Mucosa of stomach (tissue), 1 donor: Measurements from ENCODE around the gene PZP.
A peak's percentile ranks its signal among the peaks of the same experiment; 100 is the strongest.

ENCODE experiments used
- H3K27me3 ChIP-seq: one replicate; pipeline ENCODE4 v1.7.0; 2013; ENCODE audit warnings: mild to moderate bottlenecking, low read length; ENCODE audit not compliant: control insufficient read depth, insufficient read depth
- H3K36me3 ChIP-seq: one replicate; pipeline ENCODE4 v1.7.0; 2013; ENCODE audit warnings: low read length; ENCODE audit not compliant: control insufficient read depth, insufficient read depth
- H3K4me1 ChIP-seq: one replicate; pipeline ENCODE4 v1.7.0; 2013; ENCODE audit warnings: mild to moderate bottlenecking, low read length; ENCODE audit not compliant: control insufficient read depth, insufficient read depth
- H3K4me3 ChIP-seq: one replicate; pipeline ENCODE4 v1.7.0; 2013; ENCODE audit warnings: low read length
- H3K9ac ChIP-seq: one replicate; pipeline ENCODE4 v1.7.0; 2013; ENCODE audit warnings: mild to moderate bottlenecking, low read length, moderate library complexity
- H3K9me3 ChIP-seq: one replicate; pipeline ENCODE4 v1.7.0; 2013; ENCODE audit warnings: mild to moderate bottlenecking, low read length, moderate library complexity; ENCODE audit not compliant: control insufficient read depth
- donor health status: Pancreatic carcinoma.

PZP gene

DNA sequence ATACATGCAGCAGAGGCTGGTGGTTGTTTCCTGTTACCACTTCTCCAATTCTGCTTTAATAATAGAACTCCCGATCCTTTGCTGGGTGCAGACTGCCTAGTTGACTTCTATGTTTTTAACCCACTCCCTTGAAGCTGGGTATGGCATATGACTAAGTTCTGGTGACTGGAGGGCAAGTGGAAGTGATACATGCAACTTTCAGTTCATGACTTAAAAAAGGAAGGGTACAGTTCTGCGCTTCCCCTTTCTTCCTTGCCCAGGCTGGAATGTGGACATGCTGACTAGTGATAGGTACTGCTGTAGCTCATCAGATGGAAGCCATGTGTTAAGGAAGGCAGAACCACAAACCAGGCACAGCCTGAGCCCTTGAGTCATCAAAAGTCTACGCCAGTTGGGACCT is 90.0 kb downstream of the PZP start:
- Histone ChIP-seq H3K4me1 (no peaks in the 10 kb centered on the region), H3K27me3 (no peaks in the 10 kb centered on the region), H3K9ac (no peak overlapping the region), H3K4me3 (no peak overlapping the region), H3K9me3 (no peaks in the 10 kb centered on the region), H3K36me3 (no peaks in the 10 kb centered on the region)

GRCh38 chr12:9115731-9116559 is 92.2 kb downstream of the PZP start, which contains the start of gene A2M:
Gene A2M, minus strand, starts transcription at chr12:9115919. Its CDS starts 70 bp downstream, at chr12:9115849.
- Histone ChIP-seq H3K36me3 (no peaks in the 10 kb centered on the region), H3K4me1 (no peaks in the 10 kb centered on the region), H3K9ac (peak within 1 kb of the TSS; percentile 20), H3K4me3 (no peak within 1 kb of the TSS), H3K9me3 (no peaks in the 10 kb centered on the region), H3K27me3 (no peaks in the 10 kb centered on the region)

DNA sequence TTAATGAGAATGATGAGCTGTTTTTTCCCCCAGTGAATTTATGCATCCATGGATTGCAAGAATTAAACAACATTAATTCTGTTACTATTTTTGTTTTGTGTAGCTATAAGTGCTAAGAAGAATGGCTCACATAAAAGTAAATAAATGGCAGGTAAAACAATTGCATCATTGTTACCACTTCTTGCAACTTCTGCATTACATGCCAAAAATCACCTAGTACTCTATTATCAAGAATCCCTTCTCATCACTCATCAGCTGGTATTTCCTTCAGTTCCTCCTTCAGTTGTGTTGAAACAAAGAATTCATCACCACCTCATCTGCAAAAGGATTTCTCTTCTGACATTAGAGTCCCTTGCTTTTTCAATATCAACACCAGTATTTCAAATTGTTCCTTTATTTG is 93.2 kb downstream of the PZP start:
- Histone ChIP-seq H3K9ac (no peak overlapping the region), H3K4me1 (no peaks in the 10 kb centered on the region), H3K27me3 (no peaks in the 10 kb centered on the region), H3K9me3 (no peaks in the 10 kb centered on the region), H3K4me3 (no peak overlapping the region), H3K36me3 (no peaks in the 10 kb centered on the region)

DNA sequence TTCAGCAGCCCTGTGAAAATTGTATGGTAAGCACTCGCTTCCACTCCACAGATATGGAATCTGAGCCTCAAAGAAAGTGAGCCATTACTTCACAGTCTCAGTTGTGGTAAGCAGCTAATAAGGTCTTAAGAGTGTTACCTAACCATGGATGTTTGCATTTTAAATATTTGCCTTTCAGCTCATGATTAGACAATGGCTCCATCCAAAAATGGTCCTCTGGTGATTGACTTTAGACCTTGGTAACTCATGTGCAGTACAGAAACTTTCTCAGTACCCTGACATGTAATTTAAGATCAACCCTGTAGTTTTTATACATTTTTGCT is 94.2 kb downstream of the PZP start:
- no peaks in the 10 kb centered on the region for H3K36me3 ChIP-seq
- H3K27me3 ChIP-seq = no peaks in the 10 kb centered on the region
- no peak overlapping the region for H3K9ac ChIP-seq
- H3K4me1 ChIP-seq = no peaks in the 10 kb centered on the region
- no peak overlapping the region for H3K4me3 ChIP-seq
- H3K9me3 ChIP-seq = no peaks in the 10 kb centered on the region

DNA sequence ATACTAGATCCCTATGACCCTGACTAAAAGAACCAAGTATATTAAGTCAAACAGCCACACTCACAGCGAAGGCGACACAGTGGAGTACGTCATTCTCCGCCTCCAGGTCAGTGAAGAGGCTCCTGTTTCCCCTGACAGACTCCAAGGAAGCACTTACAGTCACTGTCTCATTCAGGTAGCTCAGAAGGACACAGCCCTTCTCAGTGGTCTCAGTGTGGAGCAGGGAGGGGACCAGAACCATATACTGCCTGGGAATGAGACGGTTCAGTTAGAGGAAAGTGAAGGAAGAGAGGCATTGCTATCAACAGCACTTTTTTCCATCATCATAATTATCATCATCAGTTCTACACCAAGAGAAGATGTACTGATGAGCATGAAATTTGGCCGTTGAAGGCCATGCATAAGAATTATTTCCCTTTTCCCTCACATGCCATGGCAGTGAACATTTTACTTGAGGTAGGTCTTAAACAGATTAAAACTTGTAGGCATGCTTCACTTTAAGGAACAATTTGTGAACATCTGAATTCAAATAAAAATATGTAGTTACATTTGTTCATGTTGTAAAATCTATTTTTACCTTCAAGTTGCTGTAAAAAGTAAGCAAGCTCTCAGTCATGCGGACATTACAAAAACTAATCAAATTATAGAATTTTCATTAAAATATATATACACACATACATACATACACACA is 94.8 kb downstream of the PZP start:
- H3K36me3 ChIP-seq = no peaks in the 10 kb centered on the region
- H3K9ac ChIP-seq = no peak overlapping the region

DNA sequence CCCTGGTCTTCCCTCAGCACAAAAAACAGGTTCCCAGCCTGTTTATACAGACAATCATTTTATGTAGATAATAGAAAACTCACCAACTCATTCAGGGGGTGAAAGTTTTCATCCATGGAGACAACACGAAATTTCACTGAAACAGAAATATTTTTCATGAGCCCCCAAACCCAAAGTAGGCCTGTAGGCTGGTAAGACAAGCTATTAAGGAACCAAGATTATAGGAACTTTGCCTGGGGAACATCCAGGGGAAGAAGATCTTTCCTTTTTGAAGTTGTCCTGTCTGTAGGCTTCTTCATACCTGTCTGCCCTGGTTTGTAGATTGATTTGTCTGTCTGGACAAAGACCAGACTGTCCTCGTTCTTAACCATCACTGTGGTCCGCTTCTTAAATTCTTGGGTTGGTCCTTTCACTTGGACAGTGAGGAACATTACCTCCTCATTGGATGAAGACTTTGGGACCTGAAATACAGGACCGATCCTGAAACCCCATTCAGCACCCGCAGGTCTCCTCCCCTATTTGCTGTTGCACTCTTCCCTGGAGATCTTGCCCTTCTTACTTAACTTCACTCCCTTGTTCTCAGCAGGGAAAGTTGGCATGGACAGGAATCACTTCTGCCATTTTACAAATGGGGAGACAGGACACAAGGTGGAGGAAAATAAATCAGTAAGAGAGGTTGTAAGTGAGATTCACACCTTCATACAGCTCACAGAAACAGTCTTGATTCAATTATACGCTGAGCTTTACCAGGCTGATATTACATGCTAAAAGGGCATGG is 95.9 kb downstream of the PZP start:
- H3K4me3 ChIP-seq = no peak overlapping the region
- no peak overlapping the region for H3K9ac ChIP-seq
- H3K36me3 ChIP-seq = no peaks in the 10 kb centered on the region
- no peaks in the 10 kb centered on the region for H3K27me3 ChIP-seq
- no peaks in the 10 kb centered on the region for H3K4me1 ChIP-seq
- H3K9me3 ChIP-seq = no peaks in the 10 kb centered on the region

More for the DNA sequence above, 94.8 kb downstream of the PZP start:
- Histone ChIP-seq H3K9me3 (no peaks in the 10 kb centered on the region), H3K4me1 (no peaks in the 10 kb centered on the region), H3K4me3 (no peak overlapping the region), H3K27me3 (no peaks in the 10 kb centered on the region)

DNA sequence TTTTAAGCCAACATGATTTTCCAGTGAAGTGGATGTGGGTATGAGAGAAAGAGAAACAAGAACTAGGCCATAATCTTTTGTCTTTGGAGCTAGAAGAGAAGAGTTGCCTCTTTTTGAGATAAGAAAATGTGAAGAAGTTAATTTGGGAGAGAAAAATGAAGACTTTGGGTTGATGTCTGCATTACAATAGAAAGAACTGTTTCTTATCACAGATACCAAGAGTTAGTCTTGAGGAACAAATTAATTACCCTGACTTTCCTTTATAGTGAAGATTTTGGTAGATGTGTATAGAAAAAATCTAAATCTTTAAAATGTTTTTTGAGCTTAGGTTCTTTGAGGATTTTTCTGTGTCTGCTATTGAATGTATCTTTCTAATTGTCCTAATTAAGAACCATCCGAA is 96.7 kb downstream of the PZP start:
- Histone ChIP-seq H3K4me3 (no peak overlapping the region), H3K36me3 (no peaks in the 10 kb centered on the region), H3K27me3 (no peaks in the 10 kb centered on the region), H3K9me3 (no peaks in the 10 kb centered on the region), H3K9ac (no peak overlapping the region), H3K4me1 (no peaks in the 10 kb centered on the region)

DNA sequence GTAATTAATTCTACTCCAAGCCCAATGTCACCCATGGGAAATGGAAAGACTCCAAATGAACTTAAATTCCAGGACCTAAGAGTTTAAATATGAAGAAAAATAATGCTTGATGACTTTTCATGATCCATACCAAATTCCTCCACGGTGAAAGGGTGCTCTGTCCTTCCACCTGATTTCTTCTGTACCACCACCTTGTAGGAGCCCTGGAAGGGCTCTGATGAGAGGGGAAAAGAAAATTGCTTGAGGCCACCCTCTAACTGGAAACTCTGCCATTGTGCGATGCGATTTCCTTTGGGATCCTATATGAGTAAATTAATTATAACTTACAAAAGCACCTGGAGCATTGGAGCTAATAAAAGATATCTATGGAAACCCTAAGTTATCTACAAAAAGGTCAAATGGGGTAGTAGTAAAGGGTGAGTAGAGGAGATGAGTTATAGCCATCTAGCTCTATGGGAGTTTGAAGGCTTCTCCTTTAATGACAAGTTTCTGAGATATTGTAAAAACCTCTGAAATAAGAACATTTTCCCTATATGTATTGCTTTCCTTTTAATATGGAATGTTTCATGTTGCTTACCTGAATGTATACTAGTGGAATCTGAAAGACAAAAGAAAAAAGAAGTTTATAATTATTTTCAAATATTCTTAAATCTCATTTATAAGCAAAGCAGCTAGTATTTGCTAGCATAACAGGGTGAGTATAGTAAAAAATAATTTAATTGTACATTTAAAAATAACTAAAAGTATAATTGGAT is 98.3 kb downstream of the PZP start:
- H3K9ac ChIP-seq = no peak overlapping the region
- no peaks in the 10 kb centered on the region for H3K36me3 ChIP-seq
- no peak overlapping the region for H3K4me3 ChIP-seq
- H3K4me1 ChIP-seq = no peaks in the 10 kb centered on the region
- H3K27me3 ChIP-seq = no peaks in the 10 kb centered on the region
- no peaks in the 10 kb centered on the region for H3K9me3 ChIP-seq

DNA sequence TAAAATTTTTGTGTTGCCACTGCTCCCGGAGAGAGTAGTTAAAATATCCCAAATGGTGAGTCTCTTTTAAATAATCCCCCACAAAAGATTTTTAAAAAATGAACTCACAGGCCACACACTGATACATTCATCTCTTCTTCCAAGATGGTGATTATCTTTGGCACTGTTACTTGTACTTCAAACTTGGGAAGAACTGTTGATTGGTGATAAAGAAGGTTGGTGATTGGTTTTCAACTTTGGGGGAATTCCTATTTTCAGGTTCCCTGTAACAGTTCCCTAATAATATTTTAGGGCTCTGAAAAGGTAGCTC is 99.0 kb downstream of the PZP start:
- Histone ChIP-seq H3K27me3 (no peaks in the 10 kb centered on the region), H3K4me3 (no peak overlapping the region), H3K9me3 (no peaks in the 10 kb centered on the region), H3K9ac (no peak overlapping the region), H3K4me1 (no peaks in the 10 kb centered on the region), H3K36me3 (no peaks in the 10 kb centered on the region)

DNA sequence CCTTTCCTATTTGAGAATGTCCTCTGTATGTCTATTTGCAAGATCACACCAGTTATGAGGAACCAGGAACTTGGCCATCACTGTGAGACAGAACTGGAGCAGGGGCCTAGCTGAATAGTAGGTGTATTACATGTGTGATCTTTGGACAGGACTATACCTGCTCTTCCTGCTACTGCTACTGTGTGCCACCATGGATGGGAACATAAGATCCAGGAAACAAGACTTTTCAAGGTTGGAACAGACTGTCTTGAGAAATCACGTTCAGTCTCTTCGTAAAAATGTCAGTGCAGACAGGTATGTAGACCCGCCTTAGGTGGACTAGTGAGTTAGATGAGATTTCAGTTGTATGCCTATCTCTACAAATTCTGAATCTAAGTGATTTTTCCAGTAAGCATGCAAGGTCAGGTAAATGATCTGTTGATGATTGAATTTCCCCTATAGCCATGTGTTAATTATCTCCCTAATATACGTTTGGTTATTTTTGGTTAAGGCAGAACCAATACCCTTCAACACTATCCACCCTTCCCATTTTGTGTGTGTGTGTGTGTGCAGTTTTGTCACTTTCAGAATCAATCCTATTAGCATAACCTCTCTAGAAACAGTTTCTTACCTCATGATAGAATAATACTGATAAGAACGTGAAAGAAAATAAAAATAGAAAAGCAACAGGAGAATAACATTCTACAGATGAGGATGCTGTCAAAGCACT is 99.5 kb downstream of the PZP start:
- Histone ChIP-seq H3K4me1 (no peaks in the 10 kb centered on the region), H3K27me3 (no peaks in the 10 kb centered on the region), H3K36me3 (no peaks in the 10 kb centered on the region), H3K4me3 (no peak overlapping the region), H3K9me3 (no peaks in the 10 kb centered on the region), H3K9ac (no peak overlapping the region)

GRCh38 chr12:9107542-9107873 is 100.7 kb downstream of the PZP start:
- H3K27me3 ChIP-seq = no peaks in the 10 kb centered on the region
- H3K9me3 ChIP-seq = no peaks in the 10 kb centered on the region
- H3K4me3 ChIP-seq = no peak overlapping the region
- no peaks in the 10 kb centered on the region for H3K4me1 ChIP-seq
- no peak overlapping the region for H3K9ac ChIP-seq
- H3K36me3 ChIP-seq = no peaks in the 10 kb centered on the region
